Measurements from ENCODE around the gene PPM1M.
A peak's percentile ranks its signal among the peaks of the same experiment; 100 is the strongest.
"Not testable (repeated sequence)": the region's sequence is repeated elsewhere in the genome, so short reads cannot be mapped to it uniquely, and the experiment has no call there.

PPM1M gene

DNA sequence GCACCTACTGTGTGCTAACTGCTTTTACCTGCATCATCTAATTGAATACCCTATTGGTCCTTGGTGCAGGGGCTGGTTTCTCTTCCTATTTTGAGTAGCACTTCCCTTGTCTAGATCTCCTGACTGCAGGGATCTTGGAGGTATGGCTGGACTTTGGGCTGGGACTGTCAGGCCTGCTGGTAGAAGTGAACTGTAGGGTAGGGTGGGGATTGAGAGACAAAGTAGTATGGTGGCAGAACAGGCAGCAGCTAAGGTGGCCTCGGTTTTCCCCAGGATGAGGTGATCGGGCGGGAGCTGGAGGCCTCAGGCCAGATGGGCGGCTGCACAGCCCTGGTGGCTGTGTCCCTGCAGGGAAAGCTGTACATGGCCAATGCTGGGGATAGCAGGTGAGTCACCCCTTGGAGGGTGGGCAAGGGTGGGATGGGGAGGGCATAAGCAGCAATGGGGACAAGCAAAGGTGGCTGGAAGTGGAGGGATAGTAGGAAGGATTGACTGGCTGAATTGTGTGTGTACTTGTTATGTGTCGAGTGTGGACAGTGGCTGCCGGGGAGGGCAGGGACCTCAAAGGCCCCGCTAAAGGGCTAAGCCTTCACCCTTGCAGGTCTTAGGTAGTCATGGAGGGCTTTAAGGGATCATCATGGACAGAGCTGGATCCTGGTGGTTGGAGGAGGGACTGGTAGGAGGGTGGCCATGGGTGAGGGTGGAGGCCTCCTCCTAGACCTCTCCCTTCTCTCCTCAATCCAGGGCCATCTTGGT, 2.0 kb downstream of the PPM1M start:
- peak in 3 of 4 experiments; percentile 40 to 53 (median 41) for DNase-seq

DNA sequence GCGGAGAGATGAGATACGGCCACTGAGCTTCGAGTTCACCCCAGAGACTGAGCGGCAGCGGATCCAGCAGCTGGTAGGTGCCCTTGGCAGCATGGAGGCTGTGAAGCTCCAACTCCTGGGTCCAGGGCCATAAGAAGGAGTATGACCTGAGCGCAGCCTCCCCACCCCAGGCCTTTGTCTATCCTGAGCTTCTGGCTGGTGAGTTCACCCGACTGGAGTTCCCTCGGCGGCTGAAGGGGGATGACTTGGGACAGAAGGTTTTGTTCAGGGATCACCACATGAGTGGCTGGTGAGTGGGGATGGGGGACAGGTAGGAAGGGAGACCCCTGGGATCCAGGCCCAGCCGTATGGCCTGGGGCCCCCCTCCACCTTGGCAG, 2.6 kb downstream of the PPM1M start:
- no peak for DNase-seq

DNA sequence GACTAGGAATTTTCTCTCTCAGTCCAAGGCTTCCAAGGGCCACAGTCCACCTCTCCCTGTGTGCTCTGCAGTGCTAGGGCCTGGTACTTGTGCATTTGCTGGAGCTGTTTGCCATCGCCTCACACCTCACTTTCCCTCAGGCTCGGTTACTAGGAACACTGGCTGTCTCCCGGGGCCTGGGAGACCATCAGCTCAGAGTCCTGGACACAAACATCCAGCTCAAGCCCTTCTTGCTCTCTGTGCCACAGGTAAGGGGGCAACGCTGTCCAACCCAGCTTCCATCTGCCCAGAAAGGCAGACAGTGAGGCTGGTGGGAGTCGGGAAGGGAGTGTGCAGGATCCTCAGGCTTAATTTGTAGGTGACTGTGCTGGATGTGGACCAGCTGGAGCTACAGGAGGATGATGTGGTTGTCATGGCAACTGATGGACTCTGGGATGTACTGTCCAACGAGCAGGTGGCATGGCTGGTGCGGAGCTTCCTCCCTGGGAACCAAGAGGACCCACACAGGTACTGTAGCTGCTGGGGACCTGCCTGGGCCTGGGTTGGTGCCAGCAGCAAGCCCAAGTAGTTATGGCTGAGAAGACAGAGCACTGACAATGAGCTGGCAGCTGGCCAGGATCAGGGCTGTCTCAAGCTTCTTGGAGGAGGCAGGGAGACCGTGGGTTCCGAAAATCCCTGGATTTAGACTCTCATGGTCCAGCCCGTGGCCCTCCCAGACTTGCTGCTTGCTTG, 3.4 kb downstream of the PPM1M start:
- DNase-seq, result no peak

DNA sequence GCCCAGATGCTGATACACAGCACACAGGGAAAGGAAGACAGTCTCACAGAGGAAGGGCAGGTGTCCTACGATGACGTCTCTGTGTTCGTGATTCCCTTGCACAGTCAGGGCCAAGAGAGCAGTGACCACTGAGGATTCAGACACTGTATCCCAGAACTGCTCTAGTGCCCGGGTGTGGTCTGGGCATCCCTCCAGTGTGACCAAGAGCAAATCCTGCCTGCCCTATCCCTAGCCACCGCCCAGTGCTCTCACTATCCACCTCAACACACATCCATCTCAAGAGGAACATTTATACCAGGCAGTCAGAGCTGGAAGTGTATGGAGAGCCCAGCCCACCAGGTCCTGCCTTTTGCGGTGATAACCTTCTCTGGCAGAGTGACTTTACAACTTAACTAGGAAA, 4.1 kb downstream of the PPM1M start:
- no peak for DNase-seq

DNA sequence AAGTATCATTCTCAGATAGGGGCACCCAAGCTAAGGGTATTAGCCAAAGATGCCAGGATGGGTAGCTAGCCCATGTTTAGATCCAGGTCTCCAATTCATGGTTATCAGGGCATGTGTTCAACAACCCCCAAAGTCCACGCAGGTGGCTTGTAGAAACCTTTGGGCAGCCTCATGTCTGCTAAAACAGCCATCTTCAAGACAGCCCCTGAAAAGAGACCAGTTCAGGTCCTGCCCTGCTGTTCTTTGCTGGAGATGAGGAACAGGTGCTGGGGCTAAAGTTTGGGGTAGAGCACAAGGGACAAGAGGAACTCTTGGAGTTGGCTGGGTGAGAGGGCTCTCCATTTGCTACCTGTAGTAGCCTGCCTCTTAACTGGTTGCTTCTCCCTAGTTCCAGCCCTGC, 4.6 kb downstream of the PPM1M start:
- no peak for DNase-seq

DNA sequence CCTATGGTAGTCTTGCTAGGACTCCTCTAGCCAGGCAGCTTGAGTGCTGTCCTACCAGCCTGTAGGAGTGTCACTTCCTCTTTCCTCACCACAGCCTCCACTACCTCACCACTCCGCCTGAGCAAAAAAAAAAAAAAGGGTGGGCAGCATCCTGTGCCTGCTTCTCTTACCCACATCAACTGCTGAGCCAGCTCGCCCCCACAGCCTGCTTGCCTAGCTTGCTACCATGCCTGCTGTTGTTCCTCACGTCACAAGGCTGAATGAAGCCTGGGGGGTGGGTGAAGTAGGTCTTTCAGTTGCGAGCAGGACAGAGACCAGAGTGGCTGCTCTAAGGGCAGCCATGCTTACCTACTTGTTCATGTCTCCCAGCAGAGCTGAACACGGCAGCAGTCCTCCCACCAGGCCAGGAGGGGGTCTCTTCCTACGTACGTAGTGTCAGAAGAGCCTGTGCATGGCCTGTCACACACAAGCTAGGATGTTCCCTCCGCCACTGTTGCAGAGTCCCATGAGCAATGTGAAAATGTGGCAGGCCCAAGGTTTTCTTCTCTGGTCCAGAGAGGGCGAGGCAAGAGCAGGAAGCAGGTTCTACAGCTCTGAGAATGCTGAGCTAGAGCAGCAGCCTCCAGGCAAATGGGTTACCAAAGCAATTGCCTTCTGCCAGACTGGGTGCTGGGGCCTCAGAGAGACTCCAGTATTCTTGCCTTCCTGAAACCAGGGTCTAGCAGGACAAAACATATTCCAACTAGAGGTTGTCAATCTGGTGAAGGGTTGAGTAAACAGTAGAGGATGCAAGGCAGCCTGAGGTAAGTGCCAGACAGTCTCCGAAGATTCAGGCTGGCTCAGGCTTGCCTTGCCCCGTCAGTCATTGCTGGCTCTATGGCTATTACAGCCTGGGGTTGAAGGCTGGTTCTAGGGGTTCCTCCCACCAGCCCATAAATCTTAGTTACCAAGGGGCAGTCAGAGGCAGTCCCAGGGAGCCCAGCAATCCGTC, 8.1 kb downstream of the PPM1M start:
- peak; percentile 95 to 99 (median 96) for DNase-seq

DNA sequence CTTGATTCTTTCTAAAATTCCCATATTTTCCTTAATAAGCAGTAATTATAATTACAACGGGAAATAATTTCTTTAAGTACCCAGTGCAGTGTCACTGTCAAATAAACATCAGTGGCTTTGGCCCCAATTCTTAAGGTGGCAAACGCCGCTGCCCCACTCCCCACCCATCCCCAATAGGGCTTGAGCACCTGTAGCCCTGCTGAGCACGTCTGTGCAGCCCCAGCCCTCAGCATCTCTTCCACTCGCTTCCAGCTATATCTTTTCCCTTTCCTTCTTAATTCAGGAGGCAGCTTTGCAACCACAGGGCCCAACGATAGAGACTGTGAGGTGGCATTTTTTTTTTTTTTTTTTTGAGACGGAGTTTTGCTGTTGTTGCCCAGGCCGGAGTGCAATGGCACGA, 9.0 kb downstream of the PPM1M start:
- DNase-seq, result no peak

DNA sequence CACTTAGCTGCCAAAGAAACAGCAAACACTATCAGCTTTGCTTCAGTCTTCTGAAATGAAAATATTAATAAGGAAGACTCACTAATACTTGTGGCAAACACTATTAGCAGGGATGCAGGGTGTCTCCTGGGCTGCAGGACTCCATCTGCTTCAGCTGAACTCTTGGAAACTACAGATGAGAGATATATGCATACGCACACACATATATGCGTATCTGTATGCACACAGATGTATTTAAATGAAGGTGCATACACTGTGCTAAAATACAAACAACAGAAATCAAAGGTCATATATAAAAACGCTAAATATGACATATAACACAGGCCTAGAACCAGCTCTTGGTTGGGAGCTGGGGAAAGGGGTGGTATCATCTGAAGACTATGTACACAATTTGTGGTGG, 10.6 kb downstream of the PPM1M start:
- no peak for DNase-seq

DNA sequence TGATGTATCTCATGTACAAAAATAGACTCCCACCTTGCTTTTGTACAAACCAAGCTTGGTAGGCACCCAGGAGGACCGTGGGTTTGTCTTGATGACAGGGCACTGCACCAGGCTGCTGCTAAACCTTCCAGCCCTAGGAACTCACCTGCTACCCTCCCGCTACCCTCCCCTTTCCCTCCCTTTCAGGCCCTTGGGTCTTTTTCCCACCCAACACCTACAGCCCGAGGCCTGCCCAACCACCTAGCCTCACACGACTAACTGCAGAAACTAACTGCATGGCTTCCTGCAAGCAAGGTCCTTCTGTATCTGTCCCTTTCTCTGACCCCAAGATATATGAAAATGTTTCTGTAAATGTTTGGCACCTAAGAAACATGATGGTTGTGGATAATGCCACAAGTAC, 11.1 kb downstream of the PPM1M start:
- no peak for DNase-seq

DNA sequence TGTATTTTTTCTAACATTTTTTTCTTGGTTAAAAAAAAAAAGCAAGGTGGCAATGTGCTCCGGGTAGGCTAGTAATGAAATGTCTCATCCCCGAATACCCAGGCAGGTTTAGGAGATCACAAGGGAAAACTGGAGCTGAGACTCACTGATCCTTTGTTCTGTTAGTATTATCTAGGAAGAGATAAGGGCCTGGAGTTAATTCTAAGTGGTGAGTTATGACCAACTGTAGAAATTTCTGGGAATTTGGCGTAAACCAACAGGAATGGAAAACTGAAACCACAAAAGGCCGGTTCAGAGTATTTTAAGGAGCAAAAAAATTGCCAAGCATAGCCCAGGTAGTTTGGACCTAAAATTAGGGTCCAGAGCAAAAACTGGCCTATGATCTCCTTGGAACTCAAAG, 12.4 kb downstream of the PPM1M start:
- DNase-seq, result no peak

DNA sequence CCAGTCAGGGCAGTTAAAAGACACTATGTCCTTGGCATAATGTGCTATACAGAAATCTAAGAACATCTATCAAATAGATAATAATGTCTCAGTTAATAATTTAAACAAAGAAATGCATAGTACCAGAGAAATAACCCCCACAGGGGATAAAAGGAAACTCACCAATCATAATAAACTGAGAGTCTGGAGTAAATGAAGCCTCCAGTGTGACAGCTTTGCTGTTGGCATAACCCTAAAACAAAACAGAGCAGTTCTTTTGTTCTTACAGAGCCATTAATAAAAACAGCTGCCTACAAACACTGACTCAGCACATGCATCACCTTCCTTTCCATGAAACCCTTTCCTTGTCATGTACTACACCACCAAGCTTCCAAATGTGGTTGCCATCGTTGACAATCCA, 13.5 kb downstream of the PPM1M start:
- no peak for DNase-seq

DNA sequence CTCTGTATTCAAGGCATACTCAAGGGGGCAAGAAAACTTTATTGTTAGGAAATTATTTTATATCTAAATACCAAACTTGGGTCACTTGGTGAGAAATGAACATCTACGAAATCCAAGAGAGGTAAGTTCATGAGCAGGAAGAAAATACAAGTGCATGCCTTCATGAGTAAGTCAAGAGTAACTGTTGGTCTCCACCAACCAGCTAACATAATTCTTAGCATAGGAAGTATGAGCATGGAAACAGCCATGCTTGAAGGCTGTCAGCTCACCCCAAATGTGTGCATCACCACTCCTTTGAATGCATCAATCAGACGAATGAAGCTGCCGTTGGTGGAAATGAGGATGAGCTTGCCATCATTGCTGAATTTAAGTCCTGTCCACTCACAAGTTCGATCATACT, 13.9 kb downstream of the PPM1M start:
- DNase-seq, result no peak

DNA sequence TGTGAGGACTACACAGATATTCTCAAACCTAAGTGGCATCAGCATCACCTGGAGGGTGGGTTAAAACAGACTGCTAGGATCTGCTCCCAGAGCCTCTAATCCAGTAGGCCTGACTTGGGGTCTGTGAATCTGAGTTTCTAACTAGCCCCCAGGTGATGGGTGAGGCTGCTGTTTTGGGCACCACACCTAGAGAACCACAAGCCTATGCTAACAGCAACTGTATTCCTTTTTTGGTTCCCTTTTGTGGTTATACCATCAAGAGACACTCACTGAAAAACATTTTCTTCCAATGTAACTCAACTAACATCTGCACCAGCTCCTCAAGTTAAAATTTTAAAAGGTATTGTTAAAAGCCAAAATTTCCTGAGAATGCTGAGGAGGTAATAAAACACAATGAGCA, 16.9 kb downstream of the PPM1M start:
- no peak for DNase-seq

DNA sequence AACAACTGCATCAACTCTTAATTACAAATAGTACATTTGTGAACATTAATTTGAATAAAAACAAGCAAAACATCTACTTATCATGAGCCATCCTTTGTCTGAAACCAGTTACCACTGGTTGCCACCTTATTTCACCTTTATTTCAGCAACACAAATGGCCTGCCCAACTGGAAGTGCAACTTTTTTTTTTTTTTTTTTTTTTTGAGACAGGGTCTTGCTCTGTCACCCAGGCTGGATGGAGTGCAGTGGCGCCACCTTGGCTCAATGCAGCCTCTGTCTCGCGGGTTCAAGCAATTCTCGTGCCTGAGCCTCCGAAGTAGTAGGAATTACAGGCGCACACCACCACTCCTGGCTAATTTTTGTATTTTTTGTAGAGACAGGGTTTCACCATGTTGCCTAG, 19.8 kb downstream of the PPM1M start:
- DNase-seq, result no peak

DNA sequence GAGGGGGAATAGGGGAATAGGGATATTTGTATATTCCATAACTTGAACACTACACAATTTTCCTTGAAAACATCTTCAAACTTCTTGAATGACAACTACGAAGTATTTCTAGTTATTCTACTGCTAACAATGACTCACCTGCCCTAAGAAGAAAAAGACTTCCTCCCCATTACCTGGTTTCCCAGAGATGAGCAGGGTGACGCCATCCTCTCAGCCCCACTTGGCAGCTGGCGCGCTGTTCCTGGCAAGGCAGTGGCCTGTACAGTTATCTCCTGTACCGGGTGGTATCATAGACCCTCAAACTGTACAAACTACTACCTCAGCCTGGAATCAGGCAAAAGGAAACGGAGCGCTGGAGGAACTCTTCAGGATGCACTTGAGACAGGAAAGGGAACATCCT, 22.5 kb downstream of the PPM1M start:
- no peak for DNase-seq

DNA sequence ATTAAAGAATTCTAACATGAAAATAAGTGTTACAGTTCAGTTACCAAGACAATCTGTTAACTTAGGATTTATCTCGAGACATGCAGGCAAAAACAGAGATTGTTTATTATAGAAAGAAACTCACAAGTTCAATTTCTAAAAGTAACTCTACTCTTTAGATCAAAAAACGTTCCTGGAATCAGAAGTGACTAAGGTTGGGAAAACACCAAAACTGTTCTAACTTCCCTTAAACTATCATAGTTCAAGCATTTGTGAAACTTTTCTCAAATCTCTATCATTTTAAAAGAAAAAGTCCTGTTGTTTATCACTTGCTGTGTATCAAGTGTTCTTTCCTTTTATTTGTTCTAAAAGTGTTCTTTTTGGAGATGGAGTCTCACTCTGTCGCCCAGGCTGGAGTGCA, 24.2 kb downstream of the PPM1M start:
- peak in 2 of 4 experiments; percentile 31 to 34 for DNase-seq

DNA sequence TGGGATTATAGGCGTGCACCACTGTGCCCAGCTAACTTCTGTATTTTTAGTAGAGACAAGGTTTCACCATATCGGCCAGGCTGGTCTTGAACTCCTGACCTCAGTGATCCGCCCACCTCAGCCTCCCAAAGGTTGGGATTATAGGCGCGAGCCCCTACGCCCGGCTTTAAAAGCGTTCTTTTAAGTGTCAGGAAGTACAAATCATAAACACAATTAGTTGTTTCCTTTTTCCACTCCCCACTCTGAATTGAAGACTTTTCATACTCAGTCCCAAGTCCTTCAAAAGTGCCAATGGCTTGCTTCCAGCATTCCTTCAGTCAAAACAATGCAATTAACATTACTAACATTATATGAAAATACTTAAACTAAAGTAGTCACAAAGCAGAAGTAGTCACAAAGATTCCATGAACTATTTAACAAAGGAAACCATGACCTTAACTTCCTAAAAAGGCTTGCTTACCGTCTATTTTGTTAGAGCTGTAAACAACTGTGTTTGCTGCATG, 24.7 kb downstream of the PPM1M start:
- DNase-seq, result peak; percentile 60 to 79 (median 71)

DNA sequence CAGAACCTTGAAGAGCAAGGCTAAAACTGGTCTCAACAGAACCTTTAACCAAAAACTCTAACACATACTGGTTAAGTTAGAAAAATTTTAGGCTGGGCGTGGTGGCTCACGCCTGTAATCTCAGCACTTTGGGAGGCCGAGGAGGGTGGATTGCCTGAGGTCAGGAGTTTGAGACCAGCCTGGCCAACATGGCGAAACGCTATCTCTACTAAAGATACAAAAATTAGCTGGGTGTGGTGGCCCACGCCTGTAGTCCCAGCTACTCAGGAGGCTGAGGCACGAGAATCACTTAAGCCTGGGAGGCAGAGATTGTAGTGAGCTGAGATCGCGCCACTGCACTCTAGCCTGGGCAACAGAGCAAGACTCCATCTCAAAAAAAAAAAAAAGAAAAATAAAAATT, 26.6 kb downstream of the PPM1M start:
- not testable (repeated sequence) for DNase-seq

DNA sequence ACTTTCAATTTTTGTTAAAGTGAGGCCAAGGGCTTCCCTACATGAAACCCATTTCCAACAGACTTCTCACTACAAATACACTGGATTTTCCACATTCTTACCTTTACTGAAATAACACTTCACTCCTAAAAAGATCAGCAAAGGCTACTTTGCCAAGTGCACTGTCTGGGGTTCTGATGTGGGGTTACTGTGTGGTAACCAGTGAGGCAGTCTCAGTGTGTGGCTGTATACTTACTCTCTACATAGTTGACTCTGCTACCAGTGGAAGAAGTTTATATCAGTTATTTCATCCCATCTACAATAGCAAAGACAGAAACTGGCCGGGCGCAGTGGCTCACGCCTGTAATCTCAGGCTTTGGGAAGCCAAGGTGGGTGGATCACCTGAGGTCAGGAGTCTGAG, 27.3 kb downstream of the PPM1M start:
- DNase-seq, result no peak

DNA sequence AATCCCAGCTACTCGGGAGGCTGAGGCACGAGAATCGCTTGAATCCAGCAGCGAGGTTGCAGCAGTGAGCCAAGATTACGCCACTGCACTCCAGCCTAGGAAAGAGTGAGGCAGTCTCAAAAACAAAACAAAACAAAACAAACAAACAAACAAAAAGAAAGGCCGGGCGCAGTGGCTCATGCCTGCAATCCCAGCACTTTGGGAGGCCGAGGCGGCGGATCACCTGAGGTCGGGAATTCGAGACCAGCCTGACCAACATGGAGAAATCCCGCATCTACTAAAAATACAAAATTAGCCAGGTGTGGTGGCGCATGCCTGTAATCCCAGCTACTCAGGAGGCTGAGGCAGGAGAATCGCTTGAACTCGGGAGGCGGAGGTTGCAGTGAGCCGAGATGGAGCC, 29.2 kb downstream of the PPM1M start:
- not testable (repeated sequence) for DNase-seq

DNA sequence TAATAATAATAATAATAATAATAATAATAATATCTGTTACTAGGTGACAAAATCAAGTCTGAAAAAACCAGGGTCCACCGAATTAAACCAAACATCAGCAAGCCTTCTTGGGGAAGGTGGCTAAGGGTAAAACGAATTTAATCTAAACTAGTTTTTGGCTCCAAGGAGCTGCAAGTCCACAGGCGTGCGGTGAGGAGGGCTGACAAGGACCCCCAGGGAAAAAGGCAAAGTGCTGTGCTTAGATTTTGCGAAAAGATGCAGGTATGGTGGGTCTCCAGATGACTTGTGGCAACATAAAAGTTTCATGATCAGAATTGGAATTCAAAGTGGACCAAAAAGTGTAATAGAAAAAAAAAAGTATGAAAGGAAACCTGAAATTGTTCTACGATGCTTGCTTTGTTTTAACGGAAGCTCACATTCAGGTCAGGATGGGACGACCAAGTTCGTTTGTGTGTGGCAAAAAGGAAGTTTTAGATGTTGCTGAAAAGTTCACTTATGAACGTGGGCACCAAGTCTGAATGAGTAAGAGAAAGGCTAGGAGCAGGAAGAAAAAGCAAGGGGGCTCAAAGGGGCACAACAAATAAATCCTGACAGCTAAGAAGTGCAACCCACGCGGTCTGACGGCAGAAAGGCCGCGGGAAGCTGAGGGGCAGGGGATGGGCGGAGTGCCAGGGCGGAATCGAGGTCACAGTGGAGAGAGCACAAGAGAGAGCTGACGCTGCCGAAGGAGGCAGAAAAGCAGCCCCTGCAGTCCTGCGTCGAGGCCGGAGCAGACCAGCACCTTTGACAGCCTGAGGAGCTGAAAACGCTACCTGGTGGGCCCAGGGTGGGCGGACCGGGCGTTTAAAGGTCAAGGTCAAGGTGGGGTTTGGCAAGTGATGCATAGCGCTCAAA, 31.8 kb downstream of the PPM1M start:
- DNase-seq, result peak; percentile 89 to 93 (median 90)

DNA sequence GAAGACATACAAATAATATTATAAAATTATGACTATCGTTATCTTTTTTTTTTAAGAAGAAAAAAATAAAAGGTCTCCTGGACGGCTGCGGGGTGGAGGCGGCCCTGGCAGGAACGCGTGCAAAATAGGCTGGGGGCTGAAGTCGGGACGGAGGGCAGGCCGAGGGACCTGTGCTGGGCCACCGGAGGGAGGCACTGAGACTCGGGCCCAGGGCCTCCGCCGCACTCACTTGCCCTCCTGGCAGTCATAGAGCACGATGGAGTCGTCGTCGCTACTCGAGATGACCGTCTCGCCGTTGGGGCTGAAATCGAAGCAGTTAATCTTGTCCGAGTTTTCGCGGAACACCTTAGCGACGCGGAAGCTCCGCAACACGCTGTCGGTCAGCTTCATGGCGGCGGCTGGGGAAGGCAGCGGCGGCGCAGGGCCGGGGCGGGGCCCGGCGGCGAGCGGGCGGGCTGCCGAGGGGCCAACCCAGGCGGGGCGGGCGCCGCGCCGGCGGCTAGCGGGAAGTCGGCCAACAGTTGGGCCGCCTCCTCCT, 32.5 kb downstream of the PPM1M start:
- DNase-seq, result peak in 2 of 4 experiments; percentile 83 to 88
